ENCODE data around the gene MRPL53. TPM values are rescaled to one million over a fixed set of nuclear protein-coding genes. Genes with fewer than 3 reads are reported as not detected.

The MRPL53 gene
- total and polyA plus RNA-seq, 2 of the 13 experiments (the other 11 are each of a cell fraction or from before 2014, with no cell fraction given), result 34.3 to 51.9 TPM

DNA sequence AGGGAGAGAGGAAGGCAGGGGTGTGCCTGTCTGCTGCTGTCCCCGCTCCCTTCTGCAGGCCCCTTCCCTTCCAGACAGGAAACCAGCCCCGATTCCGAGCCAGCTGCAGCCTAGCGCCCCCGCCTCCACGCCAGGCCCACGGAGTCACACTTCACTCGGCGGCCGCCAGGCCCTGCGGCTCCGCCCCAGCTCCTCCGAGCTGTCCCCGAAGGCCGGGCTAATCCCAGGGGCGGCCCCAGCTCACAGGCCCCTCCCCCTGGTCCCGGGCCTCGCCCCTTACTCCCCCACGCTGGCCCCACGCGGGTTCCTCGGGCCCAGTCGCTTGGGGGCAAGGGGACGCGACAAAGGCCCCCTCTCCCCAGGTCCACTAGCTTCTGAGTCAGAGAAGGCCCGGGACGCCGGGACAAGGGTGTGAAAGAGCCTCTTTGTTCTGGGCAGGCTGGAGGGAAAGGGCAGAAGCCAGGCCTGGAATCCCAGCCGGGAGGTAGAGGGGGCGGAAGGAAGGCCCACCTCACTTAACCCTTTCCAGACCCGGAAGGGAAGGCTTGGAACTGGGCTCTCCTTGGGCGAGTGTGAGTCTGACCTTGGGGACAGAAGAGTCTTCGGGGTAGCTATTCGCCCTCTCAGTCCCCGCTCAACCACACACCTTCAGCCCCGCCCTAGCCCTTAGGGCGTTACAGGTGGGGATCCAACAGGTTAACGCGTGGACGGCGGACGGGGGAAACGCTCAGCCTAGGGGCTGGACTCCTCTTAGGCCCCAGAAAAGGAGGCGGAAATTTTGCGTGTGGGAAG lies 31.9 kb downstream of the MRPL53 start (continued):
- TF ChIP-seq, protein P1, sequence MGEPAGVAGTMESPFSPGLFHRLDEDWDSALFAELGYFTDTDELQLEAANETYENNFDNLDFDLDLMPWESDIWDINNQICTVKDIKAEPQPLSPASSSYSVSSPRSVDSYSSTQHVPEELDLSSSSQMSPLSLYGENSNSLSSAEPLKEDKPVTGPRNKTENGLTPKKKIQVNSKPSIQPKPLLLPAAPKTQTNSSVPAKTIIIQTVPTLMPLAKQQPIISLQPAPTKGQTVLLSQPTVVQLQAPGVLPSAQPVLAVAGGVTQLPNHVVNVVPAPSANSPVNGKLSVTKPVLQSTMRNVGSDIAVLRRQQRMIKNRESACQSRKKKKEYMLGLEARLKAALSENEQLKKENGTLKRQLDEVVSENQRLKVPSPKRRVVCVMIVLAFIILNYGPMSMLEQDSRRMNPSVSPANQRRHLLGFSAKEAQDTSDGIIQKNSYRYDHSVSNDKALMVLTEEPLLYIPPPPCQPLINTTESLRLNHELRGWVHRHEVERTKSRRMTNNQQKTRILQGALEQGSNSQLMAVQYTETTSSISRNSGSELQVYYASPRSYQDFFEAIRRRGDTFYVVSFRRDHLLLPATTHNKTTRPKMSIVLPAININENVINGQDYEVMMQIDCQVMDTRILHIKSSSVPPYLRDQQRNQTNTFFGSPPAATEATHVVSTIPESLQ (CRISPR knock-in tag; conservative IDR thresholded peaks at IDR 0.05), result no peak
- TF ChIP-seq, protein P2, sequence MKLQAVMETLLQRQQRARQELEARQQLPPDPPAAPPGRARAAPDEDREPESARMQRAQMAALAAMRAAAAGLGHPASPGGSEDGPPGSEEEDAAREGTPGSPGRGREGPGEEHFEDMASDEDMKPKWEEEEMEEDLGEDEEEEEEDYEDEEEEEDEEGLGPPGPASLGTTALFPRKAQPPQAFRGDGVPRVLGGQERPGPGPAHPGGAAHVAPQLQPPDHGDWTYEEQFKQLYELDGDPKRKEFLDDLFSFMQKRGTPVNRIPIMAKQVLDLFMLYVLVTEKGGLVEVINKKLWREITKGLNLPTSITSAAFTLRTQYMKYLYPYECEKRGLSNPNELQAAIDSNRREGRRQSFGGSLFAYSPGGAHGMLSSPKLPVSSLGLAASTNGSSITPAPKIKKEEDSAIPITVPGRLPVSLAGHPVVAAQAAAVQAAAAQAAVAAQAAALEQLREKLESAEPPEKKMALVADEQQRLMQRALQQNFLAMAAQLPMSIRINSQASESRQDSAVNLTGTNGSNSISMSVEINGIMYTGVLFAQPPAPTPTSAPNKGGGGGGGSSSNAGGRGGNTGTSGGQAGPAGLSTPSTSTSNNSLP (IDR thresholded peaks at IDR 0.05; ENCODE audit: low read depth, low read length), result no peak
- peak; percentile 64; the same call in 1 of the 2 replicates for TF ChIP-seq NCOA5 (CRISPR knock-in tag; IDR thresholded peaks at IDR 0.05)
- peak; percentile 90; the same call in 1 of the 2 replicates for TF ChIP-seq ZNF431 (CRISPR knock-in tag; IDR thresholded peaks at IDR 0.05; ENCODE audit: borderline replicate concordance, low read depth)
- peak; percentile 52; the same call in 1 of the 2 replicates for TF ChIP-seq ZNF225 (CRISPR knock-in tag; IDR thresholded peaks at IDR 0.05)
- TF ChIP-seq ZNF775 (CRISPR knock-in tag; IDR thresholded peaks at IDR 0.05; ENCODE audit: borderline replicate concordance), result peak; percentile 61; the same call in 1 of the 2 replicates
- no peak for TF ChIP-seq NPAS2 (CRISPR knock-in tag; IDR thresholded peaks at IDR 0.05; ENCODE audit: borderline replicate concordance)
- TF ChIP-seq, protein P3, sequence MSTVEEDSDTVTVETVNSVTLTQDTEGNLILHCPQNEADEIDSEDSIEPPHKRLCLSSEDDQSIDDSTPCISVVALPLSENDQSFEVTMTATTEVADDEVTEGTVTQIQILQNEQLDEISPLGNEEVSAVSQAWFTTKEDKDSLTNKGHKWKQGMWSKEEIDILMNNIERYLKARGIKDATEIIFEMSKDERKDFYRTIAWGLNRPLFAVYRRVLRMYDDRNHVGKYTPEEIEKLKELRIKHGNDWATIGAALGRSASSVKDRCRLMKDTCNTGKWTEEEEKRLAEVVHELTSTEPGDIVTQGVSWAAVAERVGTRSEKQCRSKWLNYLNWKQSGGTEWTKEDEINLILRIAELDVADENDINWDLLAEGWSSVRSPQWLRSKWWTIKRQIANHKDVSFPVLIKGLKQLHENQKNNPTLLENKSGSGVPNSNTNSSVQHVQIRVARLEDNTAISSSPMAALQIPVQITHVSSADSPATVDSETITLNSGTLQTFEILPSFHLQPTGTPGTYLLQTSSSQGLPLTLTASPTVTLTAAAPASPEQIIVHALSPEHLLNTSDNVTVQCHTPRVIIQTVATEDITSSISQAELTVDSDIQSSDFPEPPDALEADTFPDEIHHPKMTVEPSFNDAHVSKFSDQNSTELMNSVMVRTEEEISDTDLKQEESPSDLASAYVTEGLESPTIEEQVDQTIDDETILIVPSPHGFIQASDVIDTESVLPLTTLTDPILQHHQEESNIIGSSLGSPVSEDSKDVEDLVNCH (CRISPR knock-in tag; IDR thresholded peaks at IDR 0.05), result no peak
- TF ChIP-seq JARID2 (CRISPR knock-in tag; IDR thresholded peaks at IDR 0.05; ENCODE audit: insufficient replicate concordance), result no peak
- TF ChIP-seq YY1 (IDR thresholded peaks at IDR 0.05; ENCODE audit: insufficient read depth, insufficient replicate concordance, low read depth, low read length), result peak; percentile 40
- no peak for TF ChIP-seq ZKSCAN1 (IDR thresholded peaks at IDR 0.05; ENCODE audit: low read length)
- TF ChIP-seq, protein P4, sequence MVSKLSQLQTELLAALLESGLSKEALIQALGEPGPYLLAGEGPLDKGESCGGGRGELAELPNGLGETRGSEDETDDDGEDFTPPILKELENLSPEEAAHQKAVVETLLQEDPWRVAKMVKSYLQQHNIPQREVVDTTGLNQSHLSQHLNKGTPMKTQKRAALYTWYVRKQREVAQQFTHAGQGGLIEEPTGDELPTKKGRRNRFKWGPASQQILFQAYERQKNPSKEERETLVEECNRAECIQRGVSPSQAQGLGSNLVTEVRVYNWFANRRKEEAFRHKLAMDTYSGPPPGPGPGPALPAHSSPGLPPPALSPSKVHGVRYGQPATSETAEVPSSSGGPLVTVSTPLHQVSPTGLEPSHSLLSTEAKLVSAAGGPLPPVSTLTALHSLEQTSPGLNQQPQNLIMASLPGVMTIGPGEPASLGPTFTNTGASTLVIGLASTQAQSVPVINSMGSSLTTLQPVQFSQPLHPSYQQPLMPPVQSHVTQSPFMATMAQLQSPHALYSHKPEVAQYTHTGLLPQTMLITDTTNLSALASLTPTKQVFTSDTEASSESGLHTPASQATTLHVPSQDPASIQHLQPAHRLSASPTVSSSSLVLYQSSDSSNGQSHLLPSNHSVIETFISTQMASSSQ (IDR thresholded peaks at IDR 0.05; ENCODE audit: low read depth), result 0 out of 2 replicates have a peak, but pooled peaks have one; percentile 24
- TF ChIP-seq, protein P4 (CRISPR knock-in tag; IDR thresholded peaks at IDR 0.05; ENCODE audit: borderline replicate concordance), result peak; percentile 82; the same call in 1 of the 2 replicates
- no peak; the same call in 1 of the 2 replicates for TF ChIP-seq SOX13 (IDR thresholded peaks at IDR 0.05)
- peak in 1 of 2 experiments; percentile 69; a peak in 2 of 4 replicates for TF ChIP-seq SOX13 (CRISPR knock-in tag; conservative IDR thresholded peaks at IDR 0.05 in 1 of 2, IDR thresholded peaks at IDR 0.05 in 1 of 2)
- TF ChIP-seq MED13 (CRISPR knock-in tag; IDR thresholded peaks at IDR 0.05), result peak; percentile 87; the same call in 1 of the 2 replicates
- TF ChIP-seq ZNF772 (CRISPR knock-in tag; IDR thresholded peaks at IDR 0.05), result 0 out of 2 replicates have a peak, but pooled peaks have one; percentile 50
- no peak for TF ChIP-seq PLRG1 (conservative IDR thresholded peaks at IDR 0.05)

Measured in HepG2 (cell line).